G401 (cell line): ENCODE data around the gene TRPM5. TPM values are rescaled to one million over a fixed set of nuclear protein-coding genes. Genes with fewer than 3 reads are reported as not detected.

Source experiments
- DNase-seq: peaks from one replicate; pipeline ENCODE4 v3.0.0-alpha.2; 2015; ENCODE audit warnings: low spot score
- in situ Hi-C: cut with HindIII; loops from 2 replicates; pipeline ENCODE4 v1.10.0; 2016; ENCODE audit warnings: low sequenced_read_pairs, mixed read lengths
- total RNA-seq: library from RNA; depleted of rRNA; stranded (reverse); fragments of >200 nt; shearing (Covaris generic); gene quantifications from 2 replicates; pipeline ENCODE4 v1.2.3, GENCODE V29; 2014; rRNA removed

TRPM5 gene
- total RNA-seq, 1 experiment from 2014 or later: not detected

DNA sequence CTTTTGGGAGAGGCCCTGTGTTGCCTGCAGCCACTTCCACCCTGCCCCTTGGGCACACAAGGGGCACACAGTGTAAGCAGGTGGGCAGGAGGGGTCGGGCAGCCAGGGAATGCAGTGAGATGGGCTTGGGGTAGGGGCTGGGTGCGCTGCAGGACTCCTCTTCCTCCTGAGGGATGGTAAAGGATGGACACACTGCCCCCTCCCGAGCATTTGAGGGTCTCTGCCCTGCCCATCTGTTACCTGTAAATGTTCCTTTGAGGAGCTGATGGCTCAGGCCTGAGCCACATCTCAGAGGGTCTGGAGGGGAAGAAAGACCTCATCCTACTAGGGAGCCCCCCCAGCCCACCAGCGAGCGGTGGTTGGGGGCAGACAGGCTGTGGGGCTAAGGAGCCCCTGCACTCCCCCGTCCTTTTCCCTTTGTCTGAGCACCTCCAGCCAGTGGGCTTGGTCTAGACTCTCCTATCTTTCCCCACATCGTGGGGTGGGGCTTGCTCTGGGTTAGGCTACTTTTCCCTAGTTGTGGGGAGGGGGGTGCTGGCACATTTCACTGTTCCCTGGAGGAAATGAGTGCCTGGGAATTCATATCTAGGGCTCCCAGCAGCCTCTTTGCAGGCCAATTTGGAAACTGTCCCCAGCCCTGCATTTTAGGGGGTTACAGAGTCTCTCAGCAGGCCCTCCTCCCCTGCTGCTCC lies 45.5 kb downstream of the TRPM5 start:
- no peak for DNase-seq
- in situ Hi-C loops: no loop called here

DNA sequence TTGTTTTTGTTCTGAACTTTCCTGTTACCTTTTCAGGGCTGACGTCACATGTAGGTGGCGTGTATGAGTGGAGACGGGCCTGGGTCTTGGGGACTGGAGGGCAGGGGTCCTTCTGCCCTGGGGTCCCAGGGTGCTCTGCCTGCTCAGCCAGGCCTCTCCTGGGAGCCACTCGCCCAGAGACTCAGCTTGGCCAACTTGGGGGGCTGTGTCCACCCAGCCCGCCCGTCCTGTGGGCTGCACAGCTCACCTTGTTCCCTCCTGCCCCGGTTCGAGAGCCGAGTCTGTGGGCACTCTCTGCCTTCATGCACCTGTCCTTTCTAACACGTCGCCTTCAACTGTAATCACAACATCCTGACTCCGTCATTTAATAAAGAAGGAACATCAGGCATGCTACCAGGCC lies 47.3 kb downstream of the TRPM5 start:
- in situ Hi-C loops: no loop called here
- no peak for DNase-seq

- DNase-seq: no peak
- in situ Hi-C loops: no loop called here
Observed at GRCh38 chr11:2396471-2396870, 47.8 kb downstream of the TRPM5 start.

GRCh38 chr11:2395856-2396255 lies 48.5 kb downstream of the TRPM5 start:
- DNase-seq: no peak
- in situ Hi-C loops: no loop called here

DNA sequence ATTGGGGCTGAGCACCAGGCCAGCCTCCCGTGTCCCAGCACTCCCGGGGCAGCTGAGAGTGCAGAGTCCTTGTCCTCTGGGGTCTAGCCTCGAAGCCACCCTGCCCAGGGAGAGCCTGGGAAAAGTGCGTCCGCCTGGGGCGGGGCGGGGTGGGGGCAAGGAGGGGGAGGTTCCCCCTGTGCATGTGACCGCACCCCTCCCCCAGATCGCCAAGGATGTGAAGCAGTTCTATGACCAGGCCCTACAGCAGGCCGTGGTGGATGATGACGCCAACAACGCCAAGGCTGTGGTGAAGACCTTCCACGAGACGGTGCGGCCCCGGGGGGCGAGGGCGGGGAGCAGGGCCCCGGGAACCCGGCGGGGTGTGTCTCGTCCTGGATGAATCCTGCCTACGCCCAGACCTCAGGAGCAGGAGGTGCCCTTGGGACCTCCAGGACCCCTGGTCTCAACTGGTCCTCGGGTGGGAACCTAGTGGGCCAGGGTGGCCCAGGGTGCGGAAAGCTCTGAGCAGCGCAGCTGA lies 49.0 kb downstream of the TRPM5 start:
- in situ Hi-C loops: no loop called here

DNA sequence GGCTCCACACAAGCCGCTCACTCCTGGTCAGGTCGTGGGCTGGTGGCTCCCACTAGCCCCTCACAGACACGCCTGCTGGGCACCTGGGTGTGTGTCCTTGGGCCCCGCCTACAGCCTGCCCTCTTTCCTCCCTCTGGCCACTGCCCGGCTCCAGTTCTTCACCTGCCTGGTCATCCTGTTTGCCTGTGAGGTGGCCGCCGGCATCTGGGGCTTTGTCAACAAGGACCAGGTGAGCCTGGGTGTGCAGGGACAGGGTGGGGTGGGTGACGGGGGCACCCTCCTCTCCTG lies 49.6 kb downstream of the TRPM5 start:
- no peak for DNase-seq
- in situ Hi-C loops: no loop called here

More for the DNA sequence above, 49.0 kb downstream of the TRPM5 start:
- DNase-seq: no peak

Other genes with a start within 250 kb of the TRPM5 start
- gene ASCL2, start 173.9 kb downstream of the TRPM5 start, total RNA-seq: not detected in 2 replicates
- gene C11orf21, start 142.6 kb downstream of the TRPM5 start, total RNA-seq: not detected in 2 replicates
- not detected in 2 replicates for gene TSPAN32, start 142.5 kb downstream of the TRPM5 start, total RNA-seq
- gene CD81, start 67.2 kb downstream of the TRPM5 start, total RNA-seq: 61.8 and 105 TPM in 2 replicates
- gene TSSC4, start 43.8 kb downstream of the TRPM5 start, total RNA-seq: 44.6 and 46.1 TPM in 2 replicates
- 0.85 TPM in 1 of 2 replicates, not detected in the other for gene KCNQ1, start 494 bp upstream of the TRPM5 start, total RNA-seq